ENCODE measurements around the gene ALDH3A1.
A peak's percentile ranks its signal among the peaks of the same experiment; 100 is the strongest.

ALDH3A1 gene

GRCh38 chr17:19738073-19738449 lies 10.0 kb downstream of the ALDH3A1 start:
- H3K27ac ChIP-seq: no peak overlapping the region
- TF ChIP-seq ZFX (IDR thresholded peaks at IDR 0.05; ENCODE audit: borderline replicate concordance): no peak
- TF ChIP-seq, protein P1, sequence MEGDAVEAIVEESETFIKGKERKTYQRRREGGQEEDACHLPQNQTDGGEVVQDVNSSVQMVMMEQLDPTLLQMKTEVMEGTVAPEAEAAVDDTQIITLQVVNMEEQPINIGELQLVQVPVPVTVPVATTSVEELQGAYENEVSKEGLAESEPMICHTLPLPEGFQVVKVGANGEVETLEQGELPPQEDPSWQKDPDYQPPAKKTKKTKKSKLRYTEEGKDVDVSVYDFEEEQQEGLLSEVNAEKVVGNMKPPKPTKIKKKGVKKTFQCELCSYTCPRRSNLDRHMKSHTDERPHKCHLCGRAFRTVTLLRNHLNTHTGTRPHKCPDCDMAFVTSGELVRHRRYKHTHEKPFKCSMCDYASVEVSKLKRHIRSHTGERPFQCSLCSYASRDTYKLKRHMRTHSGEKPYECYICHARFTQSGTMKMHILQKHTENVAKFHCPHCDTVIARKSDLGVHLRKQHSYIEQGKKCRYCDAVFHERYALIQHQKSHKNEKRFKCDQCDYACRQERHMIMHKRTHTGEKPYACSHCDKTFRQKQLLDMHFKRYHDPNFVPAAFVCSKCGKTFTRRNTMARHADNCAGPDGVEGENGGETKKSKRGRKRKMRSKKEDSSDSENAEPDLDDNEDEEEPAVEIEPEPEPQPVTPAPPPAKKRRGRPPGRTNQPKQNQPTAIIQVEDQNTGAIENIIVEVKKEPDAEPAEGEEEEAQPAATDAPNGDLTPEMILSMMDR (IDR thresholded peaks at IDR 0.05): no peak

DNA sequence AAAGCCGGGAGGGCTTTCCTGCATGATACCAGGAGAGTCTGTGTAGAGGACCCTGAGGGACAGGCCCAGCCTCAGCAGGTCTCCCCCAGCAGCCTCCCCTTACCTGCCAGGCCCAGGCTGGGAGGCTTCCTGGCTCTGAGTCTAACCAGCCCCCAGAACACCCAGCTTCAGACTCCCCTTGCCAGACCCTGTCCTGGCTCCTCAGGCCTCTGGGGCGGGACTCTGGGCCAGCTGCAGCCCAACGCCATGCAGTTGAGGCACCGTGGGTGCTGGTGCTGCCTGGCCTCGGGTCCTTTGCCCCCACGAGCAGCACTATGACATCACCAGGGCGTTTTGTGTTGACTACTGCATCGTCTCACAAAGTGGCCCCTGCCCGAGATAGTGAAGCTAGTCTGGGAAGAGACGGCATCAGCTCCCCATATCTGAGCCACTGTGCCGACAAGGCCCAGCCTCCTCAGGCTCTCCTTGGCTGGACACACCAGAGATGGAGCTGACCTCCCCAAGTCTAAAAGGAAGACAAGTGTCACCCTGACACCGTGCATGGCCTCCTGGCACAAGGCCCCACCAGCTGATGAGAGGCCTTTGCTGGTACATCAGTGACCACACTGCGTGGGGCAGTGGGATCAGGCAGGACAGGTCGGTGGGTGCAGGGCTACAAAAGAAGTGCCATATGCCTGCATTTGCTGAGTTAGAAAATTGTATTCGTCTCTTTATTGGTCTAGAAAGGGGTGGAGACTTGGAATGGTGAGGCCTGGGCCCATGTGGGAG lies 10.6 kb downstream of the ALDH3A1 start:
- no peak for TF ChIP-seq ZFX (IDR thresholded peaks at IDR 0.05; ENCODE audit: borderline replicate concordance)
- TF ChIP-seq, protein P1 (IDR thresholded peaks at IDR 0.05): no peak
- no peak overlapping the region for H3K27ac ChIP-seq

GRCh38 chr17:19736071-19736470 lies 12.0 kb downstream of the ALDH3A1 start:
- TF ChIP-seq ZFX (IDR thresholded peaks at IDR 0.05; ENCODE audit: borderline replicate concordance): no peak
- TF ChIP-seq, protein P1 (IDR thresholded peaks at IDR 0.05): no peak
- H3K27ac ChIP-seq: no peak overlapping the region

DNA sequence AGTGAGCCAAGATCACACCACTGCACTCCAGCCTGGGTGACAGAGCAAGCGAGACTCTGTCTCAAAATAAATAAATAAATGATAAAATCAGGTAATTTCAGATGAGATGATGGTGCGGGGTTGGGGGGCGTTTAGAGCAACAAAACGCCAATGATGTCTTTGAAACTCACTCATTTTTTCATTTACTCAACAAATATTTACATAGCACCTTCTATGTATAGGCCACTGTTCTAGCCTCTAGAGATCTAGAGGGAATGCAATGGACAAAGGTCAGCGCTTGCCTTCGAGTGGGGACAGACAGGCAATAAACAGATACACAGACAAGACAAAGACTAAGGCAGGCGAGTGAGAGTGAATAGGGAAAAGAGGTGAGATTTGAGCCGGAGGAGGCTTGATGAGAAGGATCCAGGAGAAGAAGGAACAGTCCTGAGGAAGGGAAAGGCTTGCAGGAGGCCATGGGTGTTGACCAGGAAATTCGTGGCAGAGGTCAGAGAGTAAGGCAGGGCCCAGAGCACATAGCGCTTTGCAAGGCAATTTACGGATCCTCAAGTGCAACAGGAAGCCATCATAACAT lies 14.1 kb downstream of the ALDH3A1 start:
- TF ChIP-seq, protein P1 (IDR thresholded peaks at IDR 0.05): no peak
- TF ChIP-seq ZFX (IDR thresholded peaks at IDR 0.05; ENCODE audit: borderline replicate concordance): no peak
- H3K27ac ChIP-seq: peak overlapping the region; percentile 35; the same call in 1 of the 2 replicates

GRCh38 chr17:19731626-19732025 lies 16.5 kb downstream of the ALDH3A1 start:
- H3K27ac ChIP-seq: no peak overlapping the region
- no peak for TF ChIP-seq ZFX (IDR thresholded peaks at IDR 0.05; ENCODE audit: borderline replicate concordance)
- TF ChIP-seq, protein P1 (IDR thresholded peaks at IDR 0.05): no peak

DNA sequence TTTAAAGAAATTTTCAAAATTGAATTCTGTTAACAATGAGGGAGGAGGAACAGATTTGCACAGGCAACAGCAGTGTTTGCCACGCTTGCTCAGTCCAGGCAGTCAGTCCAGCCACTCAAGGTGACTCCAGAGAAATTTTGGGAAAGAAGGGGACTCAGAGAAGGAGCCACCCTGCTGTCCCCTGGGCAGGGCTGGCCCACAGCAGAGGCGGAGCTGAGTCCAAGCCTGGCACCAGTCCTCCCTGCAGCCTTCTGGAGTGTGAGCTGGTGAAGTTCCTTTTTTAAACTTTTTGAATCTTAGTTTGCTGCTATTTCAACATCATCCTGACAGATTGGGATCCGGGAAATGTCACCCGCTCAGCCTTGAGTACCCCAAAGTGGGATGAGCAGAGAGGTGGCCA lies 17.3 kb downstream of the ALDH3A1 start:
- no peak overlapping the region for H3K27ac ChIP-seq
- TF ChIP-seq ZFX (IDR thresholded peaks at IDR 0.05; ENCODE audit: borderline replicate concordance): no peak
- TF ChIP-seq, protein P1 (IDR thresholded peaks at IDR 0.05): no peak

DNA sequence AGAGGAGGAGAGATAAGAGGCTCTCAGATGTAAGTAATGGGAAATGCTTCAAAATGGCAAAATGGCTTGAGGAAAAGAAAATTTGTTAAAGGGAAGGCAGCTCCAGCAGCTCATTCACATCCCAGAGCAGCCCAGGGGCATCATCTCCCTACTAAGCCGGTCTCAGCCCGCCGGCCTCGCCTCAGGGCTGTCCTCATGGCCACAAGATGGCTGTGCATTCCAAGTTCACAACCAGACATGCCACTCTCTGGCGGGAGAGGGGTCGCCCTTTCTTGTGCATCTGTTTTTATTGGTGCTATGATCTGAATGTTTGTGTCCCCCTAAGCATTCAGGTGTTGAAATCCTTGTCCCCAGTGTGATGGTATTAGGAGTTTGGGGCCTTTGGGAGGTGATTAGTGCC lies 18.2 kb downstream of the ALDH3A1 start:
- TF ChIP-seq, protein P1 (IDR thresholded peaks at IDR 0.05): no peak
- TF ChIP-seq ZFX (IDR thresholded peaks at IDR 0.05; ENCODE audit: borderline replicate concordance): no peak
- no peak overlapping the region for H3K27ac ChIP-seq
